Ishikawa (cell line): Measurements from ENCODE around the gene RFX8.

Experiments used
- CEBPB ChIP-seq: IDR thresholded peaks from 2 replicates; pipeline ENCODE4 v1.6.1; 2012
- CREB1 ChIP-seq: IDR thresholded peaks from 2 replicates; pipeline ENCODE4 v1.6.1; 2012; ENCODE audit warnings: low read depth
- EGR1 ChIP-seq: IDR thresholded peaks from 2 replicates; pipeline ENCODE4 v1.6.1; 2012
- EP300 ChIP-seq: IDR thresholded peaks from 2 replicates; pipeline ENCODE4 v1.6.1; 2012; ENCODE audit warnings: borderline replicate concordance
- FOXM1 ChIP-seq: IDR thresholded peaks from 2 replicates; pipeline ENCODE4 v1.6.1; 2012; ENCODE audit warnings: low read depth, borderline replicate concordance
- NFIC ChIP-seq: IDR thresholded peaks from 2 replicates; pipeline ENCODE4 v1.6.1; 2012
- RAD21 ChIP-seq: IDR thresholded peaks from 2 replicates; pipeline ENCODE4 v1.6.1; 2012; ENCODE audit warnings: low read depth
- TAF1 ChIP-seq: IDR thresholded peaks from 2 replicates; pipeline ENCODE4 v1.6.1; 2012; ENCODE audit warnings: low read depth, mild to moderate bottlenecking
- TCF12 ChIP-seq: IDR thresholded peaks from 2 replicates; pipeline ENCODE4 v1.6.1; 2012; ENCODE audit warnings: low read depth
- TEAD4 ChIP-seq: IDR thresholded peaks from 2 replicates; pipeline ENCODE4 v1.6.1; 2012
- YY1 ChIP-seq: IDR thresholded peaks from 2 replicates; pipeline ENCODE4 v1.6.1; 2012; ENCODE audit warnings: low read depth
- ZBTB7A ChIP-seq: IDR thresholded peaks from 2 replicates; pipeline ENCODE4 v1.6.1; 2012; ENCODE audit warnings: low read depth
- TF ChIP-seq, protein P1 (sequence below): IDR thresholded peaks from 2 replicates; pipeline ENCODE4 v1.6.1; 2012
- TF ChIP-seq, protein P2 (sequence below): IDR thresholded peaks from 2 replicates; pipeline ENCODE4 v1.6.1; 2012
- TF ChIP-seq, protein P3 (sequence below): IDR thresholded peaks from 2 replicates; pipeline ENCODE4 v1.6.1; 2012; ENCODE audit warnings: low read depth, mild to moderate bottlenecking

The RFX8 gene

DNA sequence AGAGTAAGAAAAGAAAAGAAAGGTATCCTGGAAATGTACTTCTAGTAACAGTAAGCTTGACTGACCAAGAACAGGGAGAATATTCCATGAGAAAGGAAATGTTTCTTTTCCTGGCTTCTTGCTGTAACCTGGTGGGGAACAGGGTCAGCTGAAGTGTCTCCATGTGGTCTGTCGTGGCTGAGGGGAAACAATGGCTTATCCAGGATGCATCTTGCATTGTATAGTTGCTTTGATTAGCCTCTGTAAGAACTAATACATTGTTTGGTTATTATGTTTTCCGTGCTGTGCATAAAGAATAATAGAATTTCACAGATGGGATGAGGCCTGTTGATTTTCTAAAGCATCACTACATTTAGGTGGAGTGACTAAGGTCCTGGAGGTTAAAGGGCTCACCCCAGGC lies 92.5 kb downstream of the RFX8 start:
- TF ChIP-seq TCF12 (no peak), EGR1 (no peak), FOXM1 (no peak), TAF1 (no peak), CEBPB (no peak), TEAD4 (no peak), EP300 (no peak), YY1 (no peak), NFIC (no peak), ZBTB7A (no peak), RAD21 (no peak), CREB1 (no peak)
- TF ChIP-seq, protein P1, sequence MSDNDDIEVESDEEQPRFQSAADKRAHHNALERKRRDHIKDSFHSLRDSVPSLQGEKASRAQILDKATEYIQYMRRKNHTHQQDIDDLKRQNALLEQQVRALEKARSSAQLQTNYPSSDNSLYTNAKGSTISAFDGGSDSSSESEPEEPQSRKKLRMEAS = no peak
- TF ChIP-seq, protein P2, sequence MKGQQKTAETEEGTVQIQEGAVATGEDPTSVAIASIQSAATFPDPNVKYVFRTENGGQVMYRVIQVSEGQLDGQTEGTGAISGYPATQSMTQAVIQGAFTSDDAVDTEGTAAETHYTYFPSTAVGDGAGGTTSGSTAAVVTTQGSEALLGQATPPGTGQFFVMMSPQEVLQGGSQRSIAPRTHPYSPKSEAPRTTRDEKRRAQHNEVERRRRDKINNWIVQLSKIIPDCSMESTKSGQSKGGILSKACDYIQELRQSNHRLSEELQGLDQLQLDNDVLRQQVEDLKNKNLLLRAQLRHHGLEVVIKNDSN = no peak
- TF ChIP-seq, protein P3, sequence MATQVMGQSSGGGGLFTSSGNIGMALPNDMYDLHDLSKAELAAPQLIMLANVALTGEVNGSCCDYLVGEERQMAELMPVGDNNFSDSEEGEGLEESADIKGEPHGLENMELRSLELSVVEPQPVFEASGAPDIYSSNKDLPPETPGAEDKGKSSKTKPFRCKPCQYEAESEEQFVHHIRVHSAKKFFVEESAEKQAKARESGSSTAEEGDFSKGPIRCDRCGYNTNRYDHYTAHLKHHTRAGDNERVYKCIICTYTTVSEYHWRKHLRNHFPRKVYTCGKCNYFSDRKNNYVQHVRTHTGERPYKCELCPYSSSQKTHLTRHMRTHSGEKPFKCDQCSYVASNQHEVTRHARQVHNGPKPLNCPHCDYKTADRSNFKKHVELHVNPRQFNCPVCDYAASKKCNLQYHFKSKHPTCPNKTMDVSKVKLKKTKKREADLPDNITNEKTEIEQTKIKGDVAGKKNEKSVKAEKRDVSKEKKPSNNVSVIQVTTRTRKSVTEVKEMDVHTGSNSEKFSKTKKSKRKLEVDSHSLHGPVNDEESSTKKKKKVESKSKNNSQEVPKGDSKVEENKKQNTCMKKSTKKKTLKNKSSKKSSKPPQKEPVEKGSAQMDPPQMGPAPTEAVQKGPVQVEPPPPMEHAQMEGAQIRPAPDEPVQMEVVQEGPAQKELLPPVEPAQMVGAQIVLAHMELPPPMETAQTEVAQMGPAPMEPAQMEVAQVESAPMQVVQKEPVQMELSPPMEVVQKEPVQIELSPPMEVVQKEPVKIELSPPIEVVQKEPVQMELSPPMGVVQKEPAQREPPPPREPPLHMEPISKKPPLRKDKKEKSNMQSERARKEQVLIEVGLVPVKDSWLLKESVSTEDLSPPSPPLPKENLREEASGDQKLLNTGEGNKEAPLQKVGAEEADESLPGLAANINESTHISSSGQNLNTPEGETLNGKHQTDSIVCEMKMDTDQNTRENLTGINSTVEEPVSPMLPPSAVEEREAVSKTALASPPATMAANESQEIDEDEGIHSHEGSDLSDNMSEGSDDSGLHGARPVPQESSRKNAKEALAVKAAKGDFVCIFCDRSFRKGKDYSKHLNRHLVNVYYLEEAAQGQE = no peak

DNA sequence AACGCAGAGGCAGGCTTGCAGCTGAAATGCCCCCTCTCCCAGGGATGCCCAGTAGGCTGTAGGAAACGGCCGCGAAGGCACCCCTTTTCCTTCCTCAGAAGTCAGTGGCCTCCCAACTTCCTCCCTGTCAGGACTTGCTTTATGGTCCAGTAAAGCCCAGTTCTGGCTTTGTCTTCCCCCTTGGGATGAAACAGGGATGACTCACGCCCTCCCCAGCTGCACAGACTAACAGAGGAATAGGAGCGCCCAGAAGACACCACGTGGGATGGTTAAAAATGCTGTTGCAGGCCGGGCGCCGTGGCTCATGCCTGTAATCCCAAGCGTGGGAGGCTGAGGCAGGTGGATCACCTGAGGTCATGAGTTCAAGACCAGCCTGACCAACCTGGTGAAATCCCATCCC lies 94.5 kb downstream of the RFX8 start:
- TF ChIP-seq TCF12 (no peak), YY1 (no peak), TAF1 (no peak), EP300 (no peak), TEAD4 (no peak), CREB1 (no peak), RAD21 (no peak), FOXM1 (no peak), CEBPB (no peak), NFIC (no peak), ZBTB7A (no peak), EGR1 (no peak)
- TF ChIP-seq, protein P3 = no peak
- TF ChIP-seq, protein P1 = no peak
- TF ChIP-seq, protein P2 = no peak

DNA sequence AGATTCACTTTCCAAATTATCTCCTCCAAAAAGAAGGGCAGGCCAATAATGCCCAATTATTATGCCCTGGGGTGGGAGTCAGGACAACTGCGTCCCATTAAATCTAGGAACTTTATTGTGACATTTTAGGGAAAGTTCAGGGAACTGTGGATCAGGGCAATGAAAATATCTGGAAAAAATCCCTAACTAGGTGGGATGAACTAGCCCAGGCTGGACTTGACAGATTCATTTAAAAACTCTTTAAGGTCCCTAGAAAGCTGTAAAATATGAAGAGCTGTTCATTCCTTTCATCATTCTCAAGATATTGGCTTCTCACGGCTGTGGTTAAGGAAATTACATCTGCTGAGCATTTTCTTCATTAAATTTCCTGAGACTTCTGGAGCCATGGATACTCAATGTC lies 95.8 kb downstream of the RFX8 start:
- no peak for TF ChIP-seq RAD21
- no peak for TF ChIP-seq ZBTB7A
- TF ChIP-seq CEBPB = no peak
- TF ChIP-seq TAF1 = no peak
- TF ChIP-seq, protein P1 = no peak
- no peak for TF ChIP-seq EP300
- no peak for TF ChIP-seq TCF12
- TF ChIP-seq EGR1 = no peak
- no peak for TF ChIP-seq NFIC
- TF ChIP-seq, protein P2 = no peak
- TF ChIP-seq, protein P3 = no peak
- TF ChIP-seq FOXM1 = no peak
- TF ChIP-seq TEAD4 = no peak
- TF ChIP-seq CREB1 = no peak
- TF ChIP-seq YY1 = no peak

DNA sequence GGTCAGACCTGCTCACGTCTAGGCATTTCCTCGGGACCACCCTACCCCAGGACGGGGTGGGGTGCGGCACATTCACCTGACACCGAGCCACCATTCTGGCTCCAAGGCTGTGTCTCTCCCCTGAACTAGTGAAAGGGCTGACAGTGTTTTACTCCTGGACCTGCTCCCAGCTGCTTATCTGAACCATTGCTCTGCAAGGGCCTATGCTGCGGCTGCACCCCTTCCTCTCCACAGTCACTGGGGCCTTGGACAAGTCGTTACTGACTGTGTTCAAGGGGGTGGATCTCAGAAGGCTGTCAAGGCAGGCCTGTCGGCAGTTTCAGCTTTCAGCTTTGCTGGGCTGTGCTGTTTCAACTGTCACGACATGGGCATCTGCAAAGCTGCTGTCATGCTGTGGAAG lies 99.3 kb downstream of the RFX8 start:
- TF ChIP-seq NFIC (no peak), ZBTB7A (no peak), TAF1 (no peak), YY1 (no peak), RAD21 (no peak), CREB1 (no peak), CEBPB (no peak), TCF12 (no peak), EGR1 (no peak), FOXM1 (no peak), EP300 (no peak), TEAD4 (no peak)
- TF ChIP-seq, protein P1 = no peak
- TF ChIP-seq, protein P2 = no peak
